KMS-11 (cell line): Measurements from ENCODE around the gene DDRGK1.

Experiments
- H2AFZ ChIP-seq: fragments of 200-600 bp; sonication (generic); 2 replicates; pipeline ENCODE4 v1.6.1; 2016; ENCODE audit warnings: antibody characterized with exemption, mixed run types, low read depth
- H3K27ac ChIP-seq: fragments of 200-600 bp; sonication (generic); 2 replicates; pipeline ENCODE4 v1.6.1; 2016; ENCODE audit warnings: mild to moderate bottlenecking, mixed run types
- H3K27me3 ChIP-seq: fragments of 200-600 bp; sonication (generic); 2 replicates; pipeline ENCODE4 v1.6.1; 2017; ENCODE audit warnings: mild to moderate bottlenecking, low read depth, mixed run types, moderate library complexity; ENCODE audit not compliant: insufficient read depth
- H3K36me3 ChIP-seq: fragments of 200-600 bp; sonication (generic); 2 replicates; pipeline ENCODE4 v1.6.1; 2017; ENCODE audit warnings: mild to moderate bottlenecking, mixed run types; ENCODE audit not compliant: insufficient read depth
- H3K4me1 ChIP-seq: fragments of 200-600 bp; sonication (generic); 2 replicates; pipeline ENCODE4 v1.6.1; 2016; ENCODE audit warnings: mild to moderate bottlenecking, low read depth, mixed run types; ENCODE audit not compliant: poor library complexity, severe bottlenecking
- H3K4me2 ChIP-seq: fragments of 200-600 bp; sonication (generic); 2 replicates; pipeline ENCODE4 v1.7.0; 2016; ENCODE audit warnings: mild to moderate bottlenecking, mixed run types
- H3K4me3 ChIP-seq: fragments of 200-600 bp; sonication (generic); IDR thresholded peaks from 2 replicates; pipeline ENCODE4 v1.6.1; 2017; ENCODE audit warnings: low read depth, low read length, mixed read lengths; ENCODE audit not compliant: insufficient read depth
- H3K79me2 ChIP-seq: fragments of 200-600 bp; sonication (generic); 2 replicates; pipeline ENCODE4 v1.6.1; 2016; ENCODE audit warnings: low read depth, mixed run types; ENCODE audit not compliant: insufficient read depth
- H3K9ac ChIP-seq: fragments of 200-600 bp; sonication (generic); 2 replicates; pipeline ENCODE4 v1.6.1; 2016; ENCODE audit warnings: mild to moderate bottlenecking, mixed run types
- H4K20me1 ChIP-seq: fragments of 200-600 bp; sonication (generic); 2 replicates; pipeline ENCODE4 v1.6.1; 2016; ENCODE audit warnings: mild to moderate bottlenecking, mixed run types; ENCODE audit not compliant: insufficient read depth
- CTCF ChIP-seq: fragments of 200-600 bp; sonication (generic); conservative IDR thresholded peaks from 2 replicates; pipeline ENCODE4 v1.6.1; 2017; ENCODE audit warnings: low read depth, mild to moderate bottlenecking, antibody characterized with exemption, low read length, moderate library complexity, mixed read lengths

Gene DDRGK1

DNA sequence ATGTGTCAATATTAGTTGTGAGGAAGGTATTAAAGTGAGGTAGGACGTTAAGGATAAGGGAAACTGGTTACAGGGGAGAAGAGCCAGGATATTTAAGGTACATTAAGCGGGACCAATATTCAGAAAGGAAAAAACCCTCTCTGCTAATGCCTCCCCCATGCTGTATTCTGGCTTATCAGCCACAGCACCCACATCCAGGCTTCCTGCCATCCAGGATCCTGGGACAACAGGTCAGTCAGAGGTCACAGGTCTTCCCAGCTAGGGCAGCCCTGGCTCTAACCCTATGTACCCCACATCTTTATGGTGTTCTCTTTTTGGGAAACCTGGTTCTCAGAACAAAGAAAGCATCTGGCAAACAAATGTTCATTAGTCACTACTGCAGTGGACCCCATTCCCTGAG is 5.3 kb downstream of the DDRGK1 start:
- Histone ChIP-seq H3K27me3 (no peaks in the 10 kb centered on the region), H3K9ac (no peak overlapping the region), H3K36me3 (no peaks in the 10 kb centered on the region), H3K79me2 (peaks cover 7% of the 10 kb centered on the region; the same call in 1 of the 2 replicates), H4K20me1 (no peaks in the 10 kb centered on the region), H2AFZ (no peak overlapping the region), H3K4me2 (no peak overlapping the region), H3K4me3 (no peak overlapping the region), H3K27ac (no peak overlapping the region), H3K4me1 (no peaks in the 10 kb centered on the region)
- no peak for TF ChIP-seq CTCF

DNA sequence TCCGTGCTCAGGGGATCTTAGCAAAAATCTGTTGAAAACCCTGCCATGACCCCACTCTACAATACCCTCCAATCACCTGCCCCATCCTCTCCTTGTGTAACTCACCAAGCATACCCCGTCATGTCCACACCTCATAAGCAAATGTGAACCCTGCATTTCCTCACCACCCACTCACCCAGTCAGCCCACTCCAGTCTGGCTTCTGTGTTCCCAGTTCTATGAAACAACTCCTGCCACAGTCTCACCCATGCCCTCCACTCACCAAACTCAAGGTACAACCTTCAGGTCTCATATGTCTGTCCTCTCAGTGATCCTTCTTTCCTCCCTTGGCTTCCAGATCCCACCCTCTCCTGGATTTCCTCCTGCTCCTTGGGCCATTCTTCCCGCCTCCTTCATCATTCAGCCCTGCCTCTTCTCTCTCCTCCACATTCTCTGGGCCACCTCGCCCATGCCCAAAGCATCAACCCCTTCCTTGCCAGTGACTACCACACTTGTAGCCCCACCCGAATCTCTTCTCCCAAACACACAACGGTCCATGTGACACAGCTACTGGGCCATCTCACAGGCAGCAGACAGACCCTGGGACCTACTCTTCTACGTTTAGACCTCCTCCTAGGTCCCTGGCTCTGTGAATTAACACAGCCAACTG is 8.8 kb downstream of the DDRGK1 start:
- Histone ChIP-seq H3K4me2 (no peak overlapping the region), H3K9ac (no peak overlapping the region), H3K4me3 (no peak overlapping the region), H3K27me3 (no peaks in the 10 kb centered on the region), H2AFZ (no peak overlapping the region), H3K36me3 (no peaks in the 10 kb centered on the region), H3K27ac (no peak overlapping the region), H3K79me2 (no peaks in the 10 kb centered on the region), H3K4me1 (no peaks in the 10 kb centered on the region), H4K20me1 (no peaks in the 10 kb centered on the region)
- TF ChIP-seq CTCF = no peak

DNA sequence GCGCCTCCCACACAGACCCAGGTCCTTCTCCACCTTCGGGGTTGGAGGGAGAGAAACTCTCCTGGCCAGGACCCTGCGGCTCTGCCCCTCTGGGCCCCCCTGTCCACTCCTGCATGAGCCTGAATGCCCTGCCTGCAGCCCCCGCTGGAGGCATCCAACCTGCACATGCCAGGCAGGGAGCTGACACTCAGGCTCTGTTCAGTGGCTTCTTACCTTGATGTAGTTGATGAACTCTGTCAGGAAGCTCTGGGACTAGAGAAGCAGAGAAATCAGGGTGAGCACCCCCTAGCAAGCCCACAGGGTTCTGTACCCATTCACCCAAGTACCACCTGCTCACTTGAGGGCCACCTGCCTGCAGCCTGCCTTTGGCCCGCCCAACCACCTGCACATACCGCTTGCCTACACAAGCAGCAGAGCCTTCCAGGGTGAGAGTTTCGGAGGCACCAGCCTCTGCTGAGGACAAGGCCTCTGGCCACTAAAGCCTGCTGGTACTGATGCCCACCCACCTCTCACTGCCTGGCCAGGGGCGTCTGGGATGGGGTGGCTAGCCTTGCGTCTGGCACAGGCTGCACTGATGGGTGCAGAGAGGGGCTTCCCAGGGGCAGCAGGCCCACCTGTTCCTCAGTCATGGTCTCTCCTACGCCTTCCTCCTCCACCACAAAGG is 9.7 kb downstream of the DDRGK1 start:
- no peak overlapping the region for H2AFZ ChIP-seq
- H3K79me2 ChIP-seq = no peaks in the 10 kb centered on the region
- H4K20me1 ChIP-seq = no peaks in the 10 kb centered on the region
- H3K36me3 ChIP-seq = no peaks in the 10 kb centered on the region
- no peak overlapping the region for H3K4me3 ChIP-seq
- TF ChIP-seq CTCF = no peak
- H3K9ac ChIP-seq = no peak overlapping the region
- H3K4me1 ChIP-seq = no peaks in the 10 kb centered on the region
- H3K4me2 ChIP-seq = no peak overlapping the region
- no peaks in the 10 kb centered on the region for H3K27me3 ChIP-seq
- H3K27ac ChIP-seq = no peak overlapping the region

DNA sequence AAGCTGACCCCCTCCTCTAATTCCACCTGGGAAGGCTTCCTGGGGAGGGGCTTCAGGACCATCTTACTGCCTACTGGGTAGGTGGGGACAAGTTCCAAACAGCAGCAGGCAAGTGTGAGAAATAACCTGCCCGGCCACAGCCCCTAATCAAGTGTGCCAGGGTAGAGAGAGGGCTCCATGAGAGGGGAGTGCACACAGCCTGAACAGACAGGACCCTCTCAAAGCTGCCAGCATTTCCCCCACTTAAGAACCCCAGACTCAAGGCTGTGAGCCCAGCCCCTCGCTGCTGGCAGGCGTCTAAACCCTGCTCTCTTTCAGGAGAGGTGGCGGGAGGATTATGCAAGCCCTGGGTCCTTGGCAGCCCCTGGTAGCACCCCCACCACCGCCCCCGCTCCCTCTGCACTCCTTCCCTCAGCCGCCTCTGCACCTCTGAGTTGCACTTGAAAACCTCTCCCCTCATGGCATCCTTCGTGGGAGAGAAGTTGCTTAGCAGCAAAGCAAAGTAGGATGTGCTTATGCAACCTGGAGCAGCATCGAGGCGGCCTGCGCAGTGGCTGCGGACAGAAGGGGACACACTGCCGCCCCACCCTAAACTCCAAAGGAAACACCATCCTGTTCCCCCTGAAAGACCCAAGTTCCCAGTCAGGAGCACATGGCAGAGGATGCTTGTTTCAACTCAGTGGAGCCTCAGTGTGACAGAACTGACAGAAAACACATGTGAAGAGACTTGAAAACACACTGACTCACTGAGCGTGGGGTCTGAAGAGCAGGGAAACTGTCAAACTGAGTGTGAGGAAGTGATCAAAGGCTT is 10.5 kb downstream of the DDRGK1 start:
- no peaks in the 10 kb centered on the region for H4K20me1 ChIP-seq
- no peak overlapping the region for H2AFZ ChIP-seq
- TF ChIP-seq CTCF = no peak
- H3K4me1 ChIP-seq = no peaks in the 10 kb centered on the region
- no peaks in the 10 kb centered on the region for H3K79me2 ChIP-seq
- H3K36me3 ChIP-seq = no peaks in the 10 kb centered on the region
- no peak overlapping the region for H3K4me2 ChIP-seq
- no peak overlapping the region for H3K4me3 ChIP-seq
- no peak overlapping the region for H3K9ac ChIP-seq
- H3K27me3 ChIP-seq = no peaks in the 10 kb centered on the region
- no peak overlapping the region for H3K27ac ChIP-seq
